Measurements from ENCODE around the gene KLRC3. TPM values are rescaled to one million over a fixed set of nuclear protein-coding genes. Genes with fewer than 3 reads are reported as not detected.
"Not testable (repeated sequence)": the region's sequence is repeated elsewhere in the genome, so short reads cannot be mapped to it uniquely, and the experiment has no call there.

Gene KLRC3
- total and polyA plus RNA-seq, 4 donors, result 0.08 to 0.50 (median 0.14) TPM; not detected in 1

DNA sequence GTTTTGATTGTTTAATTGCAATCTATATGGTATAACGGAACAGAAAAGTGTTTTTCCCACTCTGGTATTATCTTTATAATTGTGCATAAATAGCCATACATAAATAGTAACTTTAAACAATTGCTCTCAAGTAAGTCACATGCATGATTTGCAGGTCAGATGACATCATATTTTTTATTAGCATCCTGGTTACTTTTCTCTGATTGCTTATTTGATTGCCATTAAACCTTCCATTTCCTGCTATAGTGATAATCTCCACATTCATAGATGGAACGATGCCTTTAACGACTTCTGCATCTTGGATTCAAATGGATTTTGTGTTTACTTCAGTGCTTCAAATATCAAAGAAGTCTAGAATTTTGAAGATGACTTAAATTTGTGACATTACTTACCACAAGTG lies 27.1 kb downstream of the KLRC3 start:
- Histone ChIP-seq H3K27me3 (ENCODE audit: control insufficient read depth in 4 of 4, insufficient read depth in 4 of 4, low read length in 3 of 4) (peaks cover 0 to 7% (median 0%) of the 10 kb centered on the region in 4 donors), H3K36me3 (ENCODE audit: control insufficient read depth in 4 of 4, insufficient read depth in 3 of 4, low read depth in 1 of 4, low read length in 3 of 4) (no peaks in the 10 kb centered on the region), H3K4me1 (ENCODE audit: control insufficient read depth in 4 of 4, insufficient read depth in 4 of 4, low read length in 3 of 4) (no peaks in the 10 kb centered on the region), H3K4me3 (ENCODE audit: low read depth in 1 of 3, low read length in 3 of 3) (no peak overlapping the region), H3K27ac (ENCODE audit: low read depth in 1 of 2, low read length in 2 of 2) (no peak overlapping the region), H3K9ac (ENCODE audit: low read depth in 1 of 2, low read length in 2 of 2) (no peak overlapping the region), H3K9me3 (ENCODE audit: control insufficient read depth in 4 of 4, low read length in 3 of 4) (no peaks in the 10 kb centered on the region)
- DNase-seq (ENCODE audit: low spot score), result no peak
- 55% methylated on average over 3 of the region's 3 CpGs for WGBS
- TF ChIP-seq EGR1 (IDR thresholded peaks at IDR 0.05; ENCODE audit: low read depth in 2 of 2) (no peak), RAD21 (IDR thresholded peaks at IDR 0.05) (no peak), SP1 (IDR thresholded peaks at IDR 0.05) (no peak)
- TF ChIP-seq, protein P1, sequence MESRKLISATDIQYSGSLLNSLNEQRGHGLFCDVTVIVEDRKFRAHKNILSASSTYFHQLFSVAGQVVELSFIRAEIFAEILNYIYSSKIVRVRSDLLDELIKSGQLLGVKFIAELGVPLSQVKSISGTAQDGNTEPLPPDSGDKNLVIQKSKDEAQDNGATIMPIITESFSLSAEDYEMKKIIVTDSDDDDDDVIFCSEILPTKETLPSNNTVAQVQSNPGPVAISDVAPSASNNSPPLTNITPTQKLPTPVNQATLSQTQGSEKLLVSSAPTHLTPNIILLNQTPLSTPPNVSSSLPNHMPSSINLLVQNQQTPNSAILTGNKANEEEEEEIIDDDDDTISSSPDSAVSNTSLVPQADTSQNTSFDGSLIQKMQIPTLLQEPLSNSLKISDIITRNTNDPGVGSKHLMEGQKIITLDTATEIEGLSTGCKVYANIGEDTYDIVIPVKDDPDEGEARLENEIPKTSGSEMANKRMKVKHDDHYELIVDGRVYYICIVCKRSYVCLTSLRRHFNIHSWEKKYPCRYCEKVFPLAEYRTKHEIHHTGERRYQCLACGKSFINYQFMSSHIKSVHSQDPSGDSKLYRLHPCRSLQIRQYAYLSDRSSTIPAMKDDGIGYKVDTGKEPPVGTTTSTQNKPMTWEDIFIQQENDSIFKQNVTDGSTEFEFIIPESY (IDR thresholded peaks at IDR 0.05), result no peak
- TF ChIP-seq, protein P2, sequence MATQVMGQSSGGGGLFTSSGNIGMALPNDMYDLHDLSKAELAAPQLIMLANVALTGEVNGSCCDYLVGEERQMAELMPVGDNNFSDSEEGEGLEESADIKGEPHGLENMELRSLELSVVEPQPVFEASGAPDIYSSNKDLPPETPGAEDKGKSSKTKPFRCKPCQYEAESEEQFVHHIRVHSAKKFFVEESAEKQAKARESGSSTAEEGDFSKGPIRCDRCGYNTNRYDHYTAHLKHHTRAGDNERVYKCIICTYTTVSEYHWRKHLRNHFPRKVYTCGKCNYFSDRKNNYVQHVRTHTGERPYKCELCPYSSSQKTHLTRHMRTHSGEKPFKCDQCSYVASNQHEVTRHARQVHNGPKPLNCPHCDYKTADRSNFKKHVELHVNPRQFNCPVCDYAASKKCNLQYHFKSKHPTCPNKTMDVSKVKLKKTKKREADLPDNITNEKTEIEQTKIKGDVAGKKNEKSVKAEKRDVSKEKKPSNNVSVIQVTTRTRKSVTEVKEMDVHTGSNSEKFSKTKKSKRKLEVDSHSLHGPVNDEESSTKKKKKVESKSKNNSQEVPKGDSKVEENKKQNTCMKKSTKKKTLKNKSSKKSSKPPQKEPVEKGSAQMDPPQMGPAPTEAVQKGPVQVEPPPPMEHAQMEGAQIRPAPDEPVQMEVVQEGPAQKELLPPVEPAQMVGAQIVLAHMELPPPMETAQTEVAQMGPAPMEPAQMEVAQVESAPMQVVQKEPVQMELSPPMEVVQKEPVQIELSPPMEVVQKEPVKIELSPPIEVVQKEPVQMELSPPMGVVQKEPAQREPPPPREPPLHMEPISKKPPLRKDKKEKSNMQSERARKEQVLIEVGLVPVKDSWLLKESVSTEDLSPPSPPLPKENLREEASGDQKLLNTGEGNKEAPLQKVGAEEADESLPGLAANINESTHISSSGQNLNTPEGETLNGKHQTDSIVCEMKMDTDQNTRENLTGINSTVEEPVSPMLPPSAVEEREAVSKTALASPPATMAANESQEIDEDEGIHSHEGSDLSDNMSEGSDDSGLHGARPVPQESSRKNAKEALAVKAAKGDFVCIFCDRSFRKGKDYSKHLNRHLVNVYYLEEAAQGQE (IDR thresholded peaks at IDR 0.05), result no peak

DNA sequence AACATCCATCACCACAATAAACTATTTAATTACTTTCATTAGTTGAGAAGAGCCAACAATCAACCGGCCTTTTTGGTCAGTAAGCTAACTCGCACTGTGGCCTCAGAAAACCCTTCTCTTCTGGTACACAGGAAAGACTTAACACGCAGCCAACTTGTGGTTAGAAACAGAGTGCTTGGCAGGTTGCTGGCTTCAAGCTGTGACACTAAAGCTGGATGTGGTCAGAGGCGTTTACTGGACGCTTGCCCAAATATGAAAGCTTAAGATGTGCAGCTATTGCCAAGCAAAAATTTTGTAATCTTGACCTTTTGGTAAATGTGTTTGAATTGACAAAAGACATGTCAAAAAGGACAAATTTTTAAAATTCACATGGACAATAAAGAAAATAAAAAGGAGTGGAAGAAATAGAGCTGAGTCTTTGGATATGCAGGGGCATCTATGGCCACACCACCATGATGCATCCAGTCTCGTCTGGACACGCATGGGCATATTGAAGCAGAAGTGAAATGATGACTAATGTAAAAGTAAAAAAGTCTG lies 27.9 kb downstream of the KLRC3 start:
- no peak for DNase-seq (ENCODE audit: low spot score)
- no peak overlapping the region for H3K9ac ChIP-seq (ENCODE audit: low read depth in 1 of 2, low read length in 2 of 2)
- WGBS, result 65% methylated on average over 7 of the region's 7 CpGs
- no peaks in the 10 kb centered on the region for H3K36me3 ChIP-seq (ENCODE audit: control insufficient read depth in 4 of 4, insufficient read depth in 3 of 4, low read depth in 1 of 4, low read length in 3 of 4)
- H3K27me3 ChIP-seq (ENCODE audit: control insufficient read depth in 4 of 4, insufficient read depth in 4 of 4, low read length in 3 of 4), result peaks cover 0 to 2% (median 0%) of the 10 kb centered on the region in 4 donors
- H3K4me3 ChIP-seq (ENCODE audit: low read depth in 1 of 3, low read length in 3 of 3), result no peak overlapping the region
- no peaks in the 10 kb centered on the region for H3K9me3 ChIP-seq (ENCODE audit: control insufficient read depth in 4 of 4, low read length in 3 of 4)
- no peak overlapping the region for H3K27ac ChIP-seq (ENCODE audit: low read depth in 1 of 2, low read length in 2 of 2)
- TF ChIP-seq, protein P2 (IDR thresholded peaks at IDR 0.05), result no peak
- no peak for TF ChIP-seq RXRA (IDR thresholded peaks at IDR 0.05)
- TF ChIP-seq, protein P3, sequence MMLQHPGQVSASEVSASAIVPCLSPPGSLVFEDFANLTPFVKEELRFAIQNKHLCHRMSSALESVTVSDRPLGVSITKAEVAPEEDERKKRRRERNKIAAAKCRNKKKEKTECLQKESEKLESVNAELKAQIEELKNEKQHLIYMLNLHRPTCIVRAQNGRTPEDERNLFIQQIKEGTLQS (IDR thresholded peaks at IDR 0.05), result no peak
- TF ChIP-seq, protein P4, sequence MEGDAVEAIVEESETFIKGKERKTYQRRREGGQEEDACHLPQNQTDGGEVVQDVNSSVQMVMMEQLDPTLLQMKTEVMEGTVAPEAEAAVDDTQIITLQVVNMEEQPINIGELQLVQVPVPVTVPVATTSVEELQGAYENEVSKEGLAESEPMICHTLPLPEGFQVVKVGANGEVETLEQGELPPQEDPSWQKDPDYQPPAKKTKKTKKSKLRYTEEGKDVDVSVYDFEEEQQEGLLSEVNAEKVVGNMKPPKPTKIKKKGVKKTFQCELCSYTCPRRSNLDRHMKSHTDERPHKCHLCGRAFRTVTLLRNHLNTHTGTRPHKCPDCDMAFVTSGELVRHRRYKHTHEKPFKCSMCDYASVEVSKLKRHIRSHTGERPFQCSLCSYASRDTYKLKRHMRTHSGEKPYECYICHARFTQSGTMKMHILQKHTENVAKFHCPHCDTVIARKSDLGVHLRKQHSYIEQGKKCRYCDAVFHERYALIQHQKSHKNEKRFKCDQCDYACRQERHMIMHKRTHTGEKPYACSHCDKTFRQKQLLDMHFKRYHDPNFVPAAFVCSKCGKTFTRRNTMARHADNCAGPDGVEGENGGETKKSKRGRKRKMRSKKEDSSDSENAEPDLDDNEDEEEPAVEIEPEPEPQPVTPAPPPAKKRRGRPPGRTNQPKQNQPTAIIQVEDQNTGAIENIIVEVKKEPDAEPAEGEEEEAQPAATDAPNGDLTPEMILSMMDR (IDR thresholded peaks at IDR 0.05; ENCODE audit: low read depth, low read length, missing input control), result no peak
- TF ChIP-seq FOXA1 (IDR thresholded peaks at IDR 0.05), result no peak
- no peak for TF ChIP-seq TAF1 (conservative IDR thresholded peaks at IDR 0.05)
- no peaks in the 10 kb centered on the region for H3K4me1 ChIP-seq (ENCODE audit: control insufficient read depth in 4 of 4, insufficient read depth in 4 of 4, low read length in 3 of 4)

DNA sequence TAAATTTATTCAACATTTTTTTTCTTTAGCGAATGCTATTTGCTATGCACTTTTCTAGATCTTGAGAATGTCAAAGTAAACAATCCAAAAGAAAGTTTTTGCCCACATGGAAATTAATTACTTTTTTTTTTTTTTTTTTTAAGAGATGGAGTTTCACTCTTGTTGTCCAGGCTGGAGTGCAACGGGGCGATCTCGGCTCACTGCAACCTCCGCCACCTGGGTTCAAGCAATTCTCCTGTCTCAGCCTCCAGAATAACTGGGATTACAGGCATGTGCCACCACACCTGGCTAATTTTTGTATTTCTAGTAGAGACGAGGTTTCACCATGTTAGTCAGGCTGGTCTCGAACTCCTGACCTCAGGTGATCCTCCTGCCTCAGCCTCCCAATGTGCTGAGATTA lies 29.4 kb downstream of the KLRC3 start:
- not testable (repeated sequence) for H3K4me3 ChIP-seq (ENCODE audit: low read depth in 1 of 3, low read length in 3 of 3); H3K9me3 ChIP-seq (ENCODE audit: control insufficient read depth in 4 of 4, low read length in 3 of 4); H3K9ac ChIP-seq (ENCODE audit: low read depth in 1 of 2, low read length in 2 of 2); H3K36me3 ChIP-seq (ENCODE audit: control insufficient read depth in 4 of 4, insufficient read depth in 3 of 4, low read depth in 1 of 4, low read length in 3 of 4); H3K27me3 ChIP-seq (ENCODE audit: control insufficient read depth in 4 of 4, insufficient read depth in 4 of 4, low read length in 3 of 4); DNase-seq (ENCODE audit: low spot score); H3K27ac ChIP-seq (ENCODE audit: low read depth in 1 of 2, low read length in 2 of 2); H3K4me1 ChIP-seq (ENCODE audit: control insufficient read depth in 4 of 4, insufficient read depth in 4 of 4, low read length in 3 of 4)
- 88% methylated on average over 7 of the region's 7 CpGs for WGBS
